GM19455 (cell line): ENCODE measurements around the gene C3orf18.
A peak's percentile ranks its signal among the peaks of the same experiment; 100 is the strongest.

Source experiments
- ATAC-seq: cut with Tn5 transposase; IDR thresholded peaks from one replicate; pipeline ENCODE4 v1.9.1; 2021; ENCODE audit not compliant: unreplicated experiment

The C3orf18 gene

DNA sequence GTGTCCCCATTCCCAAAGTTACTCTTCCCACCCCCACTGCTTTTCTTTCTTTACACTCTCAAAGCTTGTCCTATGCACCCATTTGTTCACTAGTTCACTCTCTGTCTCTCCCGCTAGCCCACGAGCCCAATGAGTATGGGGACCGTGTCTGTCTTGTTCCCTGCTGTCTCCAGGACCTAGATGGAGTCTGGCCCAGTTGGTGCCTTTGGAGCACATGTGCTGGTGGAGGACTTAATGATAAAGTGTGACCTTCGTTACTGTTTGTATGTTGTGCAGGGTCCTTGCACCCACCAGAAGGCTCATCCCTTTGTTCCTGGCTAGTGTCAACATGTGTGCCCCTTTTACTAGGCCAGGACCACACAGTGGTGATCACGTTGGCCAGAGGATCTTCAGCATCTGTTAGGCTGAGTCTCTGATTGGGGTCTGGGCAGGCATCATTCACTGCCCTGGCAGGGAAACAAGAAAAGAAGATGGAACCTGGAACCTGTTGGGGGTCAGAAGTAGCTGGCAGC lies 36.6 kb upstream of the C3orf18 start:
- ATAC-seq, result no peak

DNA sequence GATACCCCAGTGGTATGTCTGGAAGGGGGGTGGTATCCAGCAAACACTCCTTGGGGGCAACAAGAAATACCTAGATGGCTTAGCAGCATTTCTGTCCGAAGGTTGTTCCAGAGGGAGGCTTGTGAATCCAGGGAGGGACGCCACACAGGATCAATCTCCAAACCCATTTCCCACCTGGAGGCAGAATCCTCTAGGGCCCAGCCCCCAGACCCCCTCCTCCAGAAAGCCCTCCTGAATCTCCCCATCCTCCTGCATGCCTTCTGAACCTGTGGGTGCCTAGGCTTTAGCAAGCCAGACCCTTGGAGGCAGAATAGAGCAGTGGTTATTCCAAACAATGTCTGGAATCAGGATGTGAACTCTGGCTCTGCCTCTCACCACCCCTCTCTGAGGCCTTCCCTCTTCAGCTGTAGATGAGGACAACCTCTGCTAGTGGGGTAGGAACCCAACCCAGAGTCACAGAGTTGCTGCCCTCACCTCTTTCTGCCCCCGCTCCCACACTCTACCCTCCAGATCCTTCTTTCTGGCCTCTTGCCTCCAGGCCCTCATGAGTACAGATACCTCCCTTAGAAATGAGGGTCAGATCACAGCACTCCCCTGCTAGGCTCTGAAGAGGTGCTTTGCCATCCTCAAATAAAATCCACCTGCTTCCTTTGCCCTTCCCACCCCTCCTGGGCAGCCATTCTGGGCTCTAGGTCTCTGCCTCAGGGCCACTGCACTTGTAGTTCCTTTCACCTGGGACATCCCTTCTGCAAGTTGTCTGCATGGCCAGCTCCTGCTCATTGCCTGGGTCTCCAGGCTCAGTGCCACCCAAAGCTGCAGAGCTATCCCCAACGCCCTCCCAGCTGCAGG lies 35.9 kb upstream of the C3orf18 start:
- ATAC-seq, result no peak

DNA sequence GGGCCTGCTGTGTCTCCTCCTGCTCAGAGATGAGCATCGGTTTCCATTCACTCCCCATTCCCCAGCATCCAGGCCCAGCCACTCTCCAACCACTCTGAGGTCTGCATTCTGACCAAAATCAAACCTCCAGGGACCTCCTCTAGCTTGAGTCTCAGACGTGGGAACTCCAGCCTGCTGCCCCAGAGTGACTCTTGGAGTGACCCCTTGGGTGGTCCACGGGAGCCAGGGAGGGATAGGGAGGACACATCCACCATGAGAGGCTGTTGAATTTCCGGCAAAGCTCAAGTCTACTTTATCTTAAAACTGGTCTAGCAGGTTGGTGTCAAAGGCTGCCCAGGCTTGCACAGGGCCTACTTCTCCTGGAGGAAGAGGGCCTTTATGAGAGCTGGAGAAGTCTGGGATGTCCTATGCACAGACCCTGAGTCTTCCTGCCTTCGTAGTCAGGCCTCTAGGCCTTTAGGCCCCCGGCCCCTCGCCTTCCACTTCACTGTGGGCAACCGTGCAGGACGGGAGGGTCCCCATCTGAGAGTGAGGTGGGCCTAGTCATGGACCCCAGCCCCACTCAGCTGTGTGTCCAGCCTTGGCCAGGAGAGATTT lies 35.1 kb upstream of the C3orf18 start:
- no peak for ATAC-seq

DNA sequence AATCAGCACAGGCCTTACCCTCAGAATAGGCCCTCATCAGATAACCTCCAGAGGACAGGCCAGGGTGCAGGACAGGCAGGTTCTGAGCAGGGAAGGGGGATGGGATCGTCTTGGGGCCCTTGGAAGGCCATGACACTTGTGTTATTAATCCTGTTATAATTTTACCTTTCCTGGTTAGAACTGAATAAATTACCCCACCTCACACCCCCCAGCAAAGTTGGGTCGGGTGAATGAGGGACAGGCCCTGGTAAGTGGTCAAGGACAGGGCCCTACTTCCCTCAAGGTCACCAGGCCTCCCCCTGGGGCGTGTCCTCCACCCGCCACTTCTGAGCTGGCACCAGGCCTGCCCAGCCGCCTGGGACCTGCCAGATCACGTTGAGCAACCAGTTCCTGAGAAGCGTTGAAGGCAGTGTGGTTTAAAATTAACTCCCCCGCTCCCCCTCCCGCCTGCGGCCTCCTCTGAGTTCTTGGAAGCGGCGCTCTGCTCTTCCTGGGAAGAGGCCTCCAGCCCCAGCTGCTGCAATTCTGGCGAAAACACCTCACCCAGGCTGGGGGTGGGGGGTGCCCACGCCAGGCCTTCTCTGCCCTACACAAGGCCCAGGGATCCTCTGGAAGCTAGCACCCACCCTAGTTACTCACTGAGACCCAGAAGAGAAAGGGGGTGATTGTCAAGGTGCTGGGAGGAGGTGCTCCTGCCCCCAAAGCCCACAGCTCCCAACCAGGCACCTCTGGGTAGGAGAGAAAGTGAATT lies 33.5 kb upstream of the C3orf18 start:
- no peak for ATAC-seq

DNA sequence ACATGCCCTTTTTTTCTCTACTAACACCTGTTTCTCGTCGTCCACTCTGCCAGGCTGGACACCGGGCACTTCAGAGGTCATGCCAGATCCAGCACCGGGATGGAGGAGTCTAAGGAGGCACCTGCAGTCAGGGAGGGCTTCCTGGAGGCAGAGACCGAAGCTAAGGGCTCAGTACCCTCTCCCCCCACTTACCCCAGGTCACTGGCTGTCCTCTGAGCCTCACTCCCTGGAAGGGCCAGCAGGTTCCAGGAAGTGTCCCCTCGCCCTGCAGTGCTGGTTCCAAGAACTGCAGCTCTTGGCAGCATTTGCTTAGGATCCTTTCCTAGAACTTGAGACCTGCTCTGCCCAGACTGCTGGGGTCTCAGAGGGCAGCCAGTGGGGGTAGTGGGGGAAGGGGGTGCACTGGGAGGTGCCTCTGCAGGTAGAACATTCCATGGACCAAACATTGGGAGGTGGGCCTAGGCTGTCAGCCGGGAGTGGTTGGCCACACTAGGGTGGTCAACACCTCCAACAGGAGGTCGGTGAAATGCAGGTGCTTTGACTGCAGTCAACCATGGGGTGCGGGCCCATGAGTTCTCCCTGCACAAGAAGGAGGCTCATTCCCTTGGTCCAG lies 32.7 kb upstream of the C3orf18 start:
- ATAC-seq, result no peak

DNA sequence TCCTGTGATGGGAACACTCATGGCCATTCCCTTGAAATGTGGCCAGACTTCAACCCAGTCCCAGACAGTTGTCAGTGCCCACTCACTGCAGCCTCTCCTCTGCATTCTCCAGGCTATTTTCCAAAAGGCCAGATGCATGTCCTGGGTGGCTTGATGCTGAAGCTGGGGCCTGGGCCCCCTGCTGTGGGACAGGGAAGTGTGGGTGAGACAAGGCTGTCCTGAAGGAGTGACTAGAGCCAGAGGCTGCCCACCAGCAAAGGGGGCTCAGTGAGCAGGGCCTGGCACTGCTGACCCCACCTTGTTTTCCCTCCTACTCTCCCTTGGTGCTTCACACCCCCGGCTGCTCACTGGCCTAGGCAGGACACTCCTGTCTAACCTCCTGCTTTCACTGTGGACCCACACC lies 32.2 kb upstream of the C3orf18 start:
- no peak for ATAC-seq

DNA sequence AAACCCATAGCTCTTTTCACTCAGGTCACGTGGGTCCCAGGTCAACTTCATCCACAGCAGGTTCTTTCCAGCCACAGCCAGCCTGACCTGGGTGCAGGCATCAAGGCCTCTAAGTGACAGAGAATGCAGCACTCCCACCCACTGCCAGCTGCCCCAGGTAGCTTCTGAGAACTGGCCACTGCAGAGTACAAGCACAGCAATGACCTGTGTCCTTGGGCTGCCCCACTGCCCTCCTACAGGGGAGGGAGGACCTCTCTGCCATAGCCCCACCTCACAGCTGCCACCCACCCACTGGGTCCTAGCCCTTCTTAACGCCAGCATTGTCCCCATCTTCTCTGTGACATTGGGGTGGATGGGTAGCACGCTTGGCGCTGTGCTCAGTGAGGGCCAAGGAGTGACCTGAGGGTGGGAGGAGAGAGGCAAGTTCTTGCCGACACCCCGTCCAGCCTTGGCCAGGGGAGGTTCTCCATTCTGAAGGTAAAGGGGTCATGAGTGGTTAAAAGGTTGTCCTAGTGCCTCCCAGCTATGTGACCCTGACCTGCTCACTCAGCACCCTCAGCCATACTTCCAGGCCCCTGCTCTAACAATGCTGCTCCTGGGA lies 31.7 kb upstream of the C3orf18 start:
- ATAC-seq, result no peak

DNA sequence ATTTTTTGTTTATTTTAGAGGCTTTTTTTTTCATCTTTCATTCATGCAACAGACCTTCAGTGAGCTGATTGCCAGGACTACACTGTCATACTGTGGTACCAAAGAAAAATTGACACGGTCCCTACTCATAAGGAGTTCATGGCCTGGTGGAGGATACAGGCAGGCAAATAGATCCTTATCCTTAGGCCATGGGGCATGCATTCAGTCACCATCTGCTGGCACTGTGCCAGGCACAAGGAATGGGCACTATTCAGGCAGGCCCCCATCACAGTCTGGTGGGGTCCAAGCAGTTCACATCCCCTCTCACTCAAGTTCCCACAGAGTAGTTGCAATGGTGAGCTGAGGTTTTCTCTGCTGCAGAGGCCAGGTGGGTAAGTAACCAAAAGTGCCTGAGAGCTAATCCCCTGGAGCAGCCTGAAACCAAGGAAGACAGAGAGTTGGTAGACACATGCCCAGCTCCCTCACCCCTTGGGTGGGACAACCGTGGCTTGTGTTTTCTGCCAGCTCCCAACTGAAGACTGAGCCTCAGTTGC lies 26.8 kb upstream of the C3orf18 start:
- no peak for ATAC-seq

DNA sequence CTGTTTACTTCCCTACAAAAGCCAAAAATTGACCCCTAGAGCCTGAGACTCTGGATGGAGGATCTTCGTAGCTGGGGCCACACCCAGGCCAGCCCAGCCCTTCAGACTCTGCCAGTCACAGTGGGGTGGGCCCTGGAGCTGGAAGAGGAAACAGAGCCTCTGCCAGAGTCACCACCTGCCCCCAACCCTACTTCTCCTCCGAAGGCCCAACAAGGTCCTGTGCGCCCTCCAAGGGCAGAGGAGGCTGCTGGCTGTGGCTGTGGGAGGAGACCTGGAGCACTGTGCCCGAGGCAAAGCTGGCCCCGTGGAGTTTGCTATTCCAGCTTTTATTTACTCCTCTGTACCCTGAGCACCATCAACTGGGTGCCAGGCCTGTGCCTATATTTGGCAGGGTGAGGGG lies 25.0 kb upstream of the C3orf18 start:
- no peak for ATAC-seq

DNA sequence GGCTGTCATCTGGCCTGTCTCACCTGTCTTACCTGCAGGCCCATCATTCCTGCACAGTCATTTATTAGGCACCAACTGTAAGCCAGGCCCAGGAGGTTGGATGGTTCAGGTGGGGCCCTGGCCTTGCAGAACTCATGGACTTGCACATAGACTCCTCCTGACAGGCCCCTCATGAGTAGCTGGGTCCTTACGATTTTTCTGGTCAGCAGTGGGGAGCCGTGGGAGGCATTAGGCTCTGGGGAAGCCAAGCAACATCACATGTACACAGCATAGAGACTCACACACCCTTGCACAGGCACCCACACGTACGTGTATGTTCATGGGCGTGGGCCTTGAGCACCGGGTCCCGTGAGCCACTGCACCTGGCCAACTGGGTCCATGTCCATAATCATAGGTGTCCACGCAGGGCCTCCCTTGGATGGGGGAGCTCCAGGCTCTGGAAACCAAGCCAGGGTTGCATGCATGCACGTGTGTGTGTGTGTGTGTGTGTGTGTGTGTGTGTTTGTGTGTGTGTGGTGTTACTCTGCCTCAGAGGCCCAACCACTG lies 23.7 kb upstream of the C3orf18 start:
- peak; percentile 15 for ATAC-seq

DNA sequence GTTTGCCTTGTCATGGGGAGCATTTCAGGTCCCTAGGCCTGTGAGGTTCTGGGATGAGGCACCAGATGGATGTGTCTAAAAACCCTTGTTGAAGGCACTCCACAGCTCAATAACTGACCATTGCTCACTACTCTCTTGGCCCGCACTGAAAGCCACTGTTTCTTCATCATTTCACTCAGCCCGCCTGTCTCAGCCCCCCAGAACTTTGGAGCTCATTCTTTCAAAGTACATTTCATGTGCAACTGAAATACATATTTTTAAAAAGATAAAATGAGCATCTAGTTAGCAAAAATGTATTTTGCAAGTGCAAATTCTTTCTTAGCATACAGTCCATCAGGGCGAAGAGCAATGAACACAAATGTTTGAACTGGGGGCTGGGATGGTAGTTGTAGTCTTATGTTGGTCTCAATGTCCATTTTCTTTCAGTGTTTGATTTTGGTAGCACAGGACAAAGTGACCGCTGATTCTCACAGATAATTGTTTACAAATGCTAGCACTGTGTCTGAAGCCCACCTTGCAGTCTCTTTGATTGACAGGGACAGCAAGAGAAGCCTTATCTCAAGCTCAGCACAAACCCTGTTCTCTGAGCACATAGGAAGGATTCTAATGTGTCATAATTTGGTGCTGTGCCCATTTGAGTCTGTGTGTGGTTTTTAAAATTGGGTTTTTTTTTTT lies 21.3 kb upstream of the C3orf18 start:
- no peak for ATAC-seq

DNA sequence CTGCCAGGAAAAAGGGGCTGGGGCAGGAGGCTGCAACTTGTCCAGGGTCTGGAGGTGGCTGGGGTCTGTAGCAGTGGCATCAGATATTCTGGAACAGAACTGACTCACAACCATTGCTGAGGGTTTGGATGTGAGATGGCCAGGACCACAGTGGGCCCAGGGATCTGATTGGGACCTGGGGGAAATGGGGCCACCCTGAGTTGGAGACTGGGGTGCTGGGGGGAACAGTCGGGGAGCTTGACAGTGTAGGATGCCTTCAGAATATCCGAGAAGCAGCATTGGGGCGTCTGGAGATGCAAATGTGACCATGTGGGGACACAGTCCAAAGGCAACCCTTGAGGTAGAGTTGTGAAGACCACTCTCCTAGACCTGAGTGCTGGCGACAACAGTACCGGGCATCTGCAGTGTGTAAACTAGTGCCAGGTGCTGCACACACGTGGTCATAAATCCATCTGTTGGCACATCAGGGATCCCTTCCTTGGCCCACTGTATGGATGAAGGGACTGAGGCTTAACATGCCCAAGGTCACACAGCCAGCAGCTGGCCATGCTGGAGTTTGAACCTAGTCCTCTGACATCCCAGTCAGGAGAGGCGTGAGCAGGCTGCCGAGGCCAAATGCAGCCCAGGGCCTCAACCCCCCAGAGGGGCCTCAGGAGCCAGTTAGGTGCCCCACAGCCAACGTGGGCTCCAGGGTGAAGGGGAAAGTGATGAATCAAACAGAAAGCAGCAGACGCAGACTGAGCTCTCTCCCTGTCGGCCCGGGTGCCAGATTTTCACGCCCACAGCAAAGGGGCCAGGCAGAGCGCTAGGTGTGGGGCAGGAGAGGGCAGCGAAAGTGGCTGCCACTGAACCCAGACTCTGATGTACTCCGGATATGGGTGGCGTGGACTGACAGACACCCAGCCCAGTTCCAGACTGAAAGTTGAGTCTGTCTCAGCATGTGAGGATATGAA lies 20.5 kb upstream of the C3orf18 start:
- ATAC-seq, result no peak

DNA sequence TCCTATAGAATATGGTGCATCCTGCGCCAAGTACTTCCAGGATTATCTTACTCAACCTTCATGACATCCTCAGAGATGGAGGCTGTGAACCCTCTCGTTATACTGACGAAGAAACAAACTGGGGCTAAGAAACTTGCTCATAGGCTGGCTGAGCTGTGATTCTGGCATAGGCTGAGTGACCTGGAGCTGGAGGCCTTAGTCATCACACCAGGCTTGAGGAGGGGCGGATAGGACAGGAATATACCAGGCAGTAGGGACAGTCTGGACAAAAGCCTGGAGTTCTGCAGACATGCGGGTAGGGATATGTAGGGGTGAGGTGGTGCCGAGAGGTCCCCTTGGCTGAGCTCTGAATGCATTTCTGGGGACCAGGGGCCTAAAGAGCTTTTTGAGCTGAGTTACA lies 19.8 kb upstream of the C3orf18 start:
- no peak for ATAC-seq

DNA sequence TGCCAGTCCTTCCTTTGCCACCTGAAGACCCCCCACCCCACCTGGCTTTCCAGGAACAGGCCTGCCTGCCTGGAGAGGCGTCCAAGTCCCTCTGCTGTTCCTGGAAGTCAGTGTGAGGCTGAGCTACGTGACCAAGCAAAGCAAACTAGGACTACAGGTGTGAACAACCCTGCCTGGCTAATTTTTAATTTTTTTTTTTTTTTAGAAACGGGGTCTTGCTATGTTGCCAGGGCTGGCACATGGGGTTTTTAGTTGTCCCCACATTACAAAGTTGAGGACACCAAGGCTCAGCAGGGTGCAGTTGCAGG lies 19.2 kb upstream of the C3orf18 start:
- no peak for ATAC-seq

DNA sequence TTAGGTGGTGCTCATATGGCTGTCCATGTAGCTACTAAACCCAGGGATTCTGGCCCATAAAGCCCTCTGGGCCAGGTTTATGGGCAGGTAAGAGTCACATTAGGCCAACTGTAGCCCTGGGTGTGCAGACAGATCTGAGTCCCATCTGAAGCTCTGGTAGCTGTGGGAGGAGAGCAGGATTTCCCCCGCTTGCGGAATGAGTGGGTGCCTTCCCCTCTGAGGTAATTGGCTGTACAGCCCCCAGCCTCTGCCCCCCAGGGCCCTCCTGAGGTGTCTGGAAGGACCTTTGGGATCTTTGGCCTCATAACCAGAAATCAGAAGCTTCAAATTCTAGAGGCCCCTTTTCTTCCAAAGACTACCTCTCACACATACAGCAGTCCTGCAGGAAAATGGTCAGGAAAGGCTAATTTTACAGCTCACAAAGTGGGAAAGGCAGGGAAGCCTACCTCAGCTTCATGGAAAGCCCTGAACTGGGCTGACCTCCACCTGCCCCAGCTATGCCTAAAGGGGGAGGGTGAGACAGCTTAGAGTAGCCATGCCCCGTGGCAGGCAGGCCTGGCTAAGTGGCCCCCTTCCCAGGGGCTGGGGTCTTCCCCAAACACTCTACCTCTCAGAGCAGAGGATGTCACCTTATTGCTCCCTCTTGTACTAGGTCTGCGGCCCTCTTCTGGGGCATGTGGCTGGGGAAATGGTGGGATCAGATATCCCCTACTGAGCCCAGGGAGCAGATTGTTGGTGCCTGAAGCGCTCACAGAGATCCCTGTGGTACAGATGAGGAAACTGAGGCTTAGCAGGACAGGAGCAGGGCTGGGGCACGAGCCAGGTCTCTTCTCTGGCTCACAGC lies 18.6 kb upstream of the C3orf18 start:
- ATAC-seq, result no peak

DNA sequence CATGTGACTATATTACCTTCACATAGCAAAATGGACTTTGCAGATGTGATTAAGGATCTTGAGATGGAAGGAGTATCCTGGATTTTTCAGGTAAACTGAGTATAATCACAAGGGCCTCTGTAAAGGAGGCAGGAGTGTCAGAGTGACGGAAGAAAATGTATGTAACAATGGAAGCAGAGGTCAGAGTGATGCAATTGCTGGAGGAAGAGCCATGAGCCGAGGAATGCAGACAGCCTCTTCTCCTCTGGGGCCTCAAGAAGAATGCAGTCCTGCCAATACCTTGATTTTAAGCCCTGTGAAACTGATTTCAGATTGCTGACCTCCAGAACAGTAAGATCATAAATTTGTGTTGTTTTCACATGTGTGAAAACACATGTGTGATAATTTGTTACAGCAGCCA lies 16.8 kb upstream of the C3orf18 start:
- no peak for ATAC-seq

DNA sequence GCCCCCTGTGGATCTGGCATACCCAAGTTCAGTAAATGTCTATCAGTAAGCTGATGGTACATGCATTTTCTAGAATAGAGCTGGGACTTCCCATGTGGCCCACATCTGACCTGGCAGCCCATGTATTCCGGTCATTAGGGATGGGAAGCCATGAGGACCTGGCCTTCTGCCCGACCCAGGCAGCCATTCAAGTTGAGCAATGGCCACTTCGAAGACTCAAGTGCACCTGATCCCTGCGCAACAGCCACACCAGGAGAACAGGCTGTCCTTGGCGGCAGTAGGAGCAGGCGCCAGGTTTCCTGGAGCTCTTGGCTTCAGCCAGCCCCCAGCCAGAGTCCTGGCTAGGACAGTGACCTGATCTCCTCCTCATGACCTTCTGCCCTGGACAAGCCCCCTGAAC lies 16.4 kb upstream of the C3orf18 start:
- ATAC-seq, result no peak

DNA sequence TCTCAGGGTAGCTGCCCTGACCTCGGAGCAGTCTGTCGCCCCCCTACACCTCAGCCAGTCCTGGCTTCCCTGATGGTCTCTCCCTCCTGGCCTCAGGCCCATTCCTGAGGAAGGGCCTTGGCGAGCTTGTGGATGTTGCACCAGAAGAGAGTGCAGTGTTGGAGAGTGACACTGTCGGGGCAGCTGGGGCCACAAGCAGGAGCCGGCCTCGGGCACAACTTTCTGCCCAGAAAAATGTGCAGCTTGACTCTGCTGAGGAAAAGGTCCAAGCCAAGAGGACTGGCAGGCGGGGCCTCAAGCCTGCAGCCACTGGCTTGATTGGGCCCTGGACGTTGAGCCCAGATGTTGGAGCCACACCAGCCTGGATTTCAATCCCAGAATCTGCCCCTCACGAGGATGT lies 14.5 kb upstream of the C3orf18 start:
- ATAC-seq, result no peak
